BE2C (cell line): ENCODE measurements around the gene MAPK8IP1.
"Not testable (repeated sequence)": the region's sequence is repeated elsewhere in the genome, so short reads cannot be mapped to it uniquely, and the experiment has no call there.

ENCODE experiments used
- DNase-seq: peaks from one replicate; pipeline ENCODE4 v3.0.0-alpha.2; 2020
- H3K27me3 ChIP-seq: fragments of 250-450 bp; sonication (Bioruptor Pico); 2 replicates; pipeline ENCODE4 v1.5.1; 2020; ENCODE audit warnings: mild to moderate bottlenecking
- H3K36me3 ChIP-seq: fragments of 250-450 bp; sonication (Bioruptor Pico); 2 replicates; pipeline ENCODE4 v1.5.1; 2020; ENCODE audit warnings: mild to moderate bottlenecking
- H3K4me1 ChIP-seq: fragments of 250-450 bp; sonication (Bioruptor Pico); 2 replicates; pipeline ENCODE4 v1.5.1; 2020
- H3K4me3 ChIP-seq: 2 replicates; pipeline ENCODE4 v1.5.1; 2011; ENCODE audit warnings: low read depth, low read length
- H3K9me3 ChIP-seq: fragments of 250-450 bp; sonication (Bioruptor Pico); 2 replicates; pipeline ENCODE4 v1.5.1; 2020
- TF ChIP-seq, protein P1 (sequence below): IDR thresholded peaks from 2 replicates; pipeline ENCODE4 v1.5.1; 2012; ENCODE audit warnings: mild to moderate bottlenecking, low read depth, low read length

MAPK8IP1 gene

DNA sequence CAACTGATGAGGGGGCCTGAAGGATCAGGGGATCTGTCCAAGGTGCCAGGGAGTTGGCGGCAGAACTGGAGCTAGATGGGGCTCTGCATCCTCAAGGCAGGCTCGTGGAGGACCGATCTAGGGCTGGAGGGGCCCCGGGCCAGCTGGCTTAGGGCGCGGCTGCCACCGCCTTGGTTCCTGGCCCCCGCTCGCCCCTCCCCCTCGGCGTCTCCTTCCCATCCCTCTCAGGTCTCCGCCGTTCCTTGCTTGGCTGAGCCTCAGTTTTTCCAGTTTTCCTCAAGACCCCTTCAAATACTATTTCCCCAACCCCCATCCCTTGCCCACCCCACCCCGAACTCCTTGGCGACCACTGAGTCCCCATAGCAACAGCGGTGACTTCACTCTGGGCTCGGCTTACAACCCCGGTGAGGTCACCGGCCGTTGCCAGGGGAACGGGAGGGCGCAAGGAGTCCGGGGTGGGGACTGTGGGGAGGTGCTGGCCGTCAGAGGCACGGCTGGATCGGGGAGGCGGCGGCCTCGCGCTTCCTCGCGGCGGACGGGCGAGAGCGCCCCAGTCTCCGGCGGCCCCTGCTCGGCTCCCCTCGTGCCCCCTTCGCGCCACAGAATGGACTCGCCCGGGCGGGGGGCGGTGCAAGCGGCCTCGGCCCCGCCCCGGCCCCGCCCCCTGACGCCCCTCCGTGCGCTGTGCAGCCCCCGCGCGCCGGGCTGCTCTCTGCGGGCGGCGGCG, 14.2 kb downstream of the MAPK8IP1 start:
- Histone ChIP-seq H3K27me3 (no peaks in the 10 kb centered on the region), H3K9me3 (no peaks in the 10 kb centered on the region), H3K4me1 (peaks cover 27% of the 10 kb centered on the region), H3K4me3 (peak overlapping the region; percentile 42), H3K36me3 (peaks cover 22% of the 10 kb centered on the region)
- TF ChIP-seq, protein P1, sequence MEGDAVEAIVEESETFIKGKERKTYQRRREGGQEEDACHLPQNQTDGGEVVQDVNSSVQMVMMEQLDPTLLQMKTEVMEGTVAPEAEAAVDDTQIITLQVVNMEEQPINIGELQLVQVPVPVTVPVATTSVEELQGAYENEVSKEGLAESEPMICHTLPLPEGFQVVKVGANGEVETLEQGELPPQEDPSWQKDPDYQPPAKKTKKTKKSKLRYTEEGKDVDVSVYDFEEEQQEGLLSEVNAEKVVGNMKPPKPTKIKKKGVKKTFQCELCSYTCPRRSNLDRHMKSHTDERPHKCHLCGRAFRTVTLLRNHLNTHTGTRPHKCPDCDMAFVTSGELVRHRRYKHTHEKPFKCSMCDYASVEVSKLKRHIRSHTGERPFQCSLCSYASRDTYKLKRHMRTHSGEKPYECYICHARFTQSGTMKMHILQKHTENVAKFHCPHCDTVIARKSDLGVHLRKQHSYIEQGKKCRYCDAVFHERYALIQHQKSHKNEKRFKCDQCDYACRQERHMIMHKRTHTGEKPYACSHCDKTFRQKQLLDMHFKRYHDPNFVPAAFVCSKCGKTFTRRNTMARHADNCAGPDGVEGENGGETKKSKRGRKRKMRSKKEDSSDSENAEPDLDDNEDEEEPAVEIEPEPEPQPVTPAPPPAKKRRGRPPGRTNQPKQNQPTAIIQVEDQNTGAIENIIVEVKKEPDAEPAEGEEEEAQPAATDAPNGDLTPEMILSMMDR: no peak
- peak; percentile 93 for DNase-seq

DNA sequence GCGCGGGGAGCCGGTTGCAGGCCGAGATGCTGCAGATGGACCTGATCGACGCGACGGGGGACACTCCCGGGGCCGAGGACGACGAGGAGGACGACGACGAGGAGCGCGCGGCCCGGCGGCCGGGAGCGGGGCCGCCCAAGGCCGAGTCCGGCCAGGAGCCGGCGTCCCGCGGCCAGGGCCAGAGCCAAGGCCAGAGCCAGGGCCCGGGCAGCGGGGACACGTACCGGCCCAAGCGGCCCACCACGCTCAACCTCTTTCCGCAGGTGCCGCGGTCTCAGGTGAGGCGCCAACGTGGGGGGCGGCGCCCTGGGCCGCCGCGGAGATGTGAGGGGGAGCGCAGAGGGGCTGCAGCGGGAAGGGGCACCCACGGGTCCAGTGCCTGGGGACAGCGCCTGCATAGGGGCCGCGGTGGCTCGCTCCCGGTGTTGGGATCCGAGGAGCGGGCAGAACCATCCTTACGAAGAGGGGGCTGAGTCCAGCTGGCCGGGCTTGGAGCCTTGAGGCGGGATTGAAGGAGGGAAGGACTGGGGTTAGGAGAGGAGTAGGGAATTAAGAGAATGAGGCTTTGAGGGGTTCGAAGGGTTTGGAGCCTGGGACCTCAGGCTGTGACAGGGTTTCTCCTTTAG, 14.8 kb downstream of the MAPK8IP1 start:
- DNase-seq, H3K27me3 ChIP-seq, H3K9me3 ChIP-seq: not testable (repeated sequence)
- peaks cover 22% of the 10 kb centered on the region for H3K36me3 ChIP-seq
- peak overlapping the region; percentile 57 for H3K4me3 ChIP-seq
- peaks cover 27% of the 10 kb centered on the region for H3K4me1 ChIP-seq

DNA sequence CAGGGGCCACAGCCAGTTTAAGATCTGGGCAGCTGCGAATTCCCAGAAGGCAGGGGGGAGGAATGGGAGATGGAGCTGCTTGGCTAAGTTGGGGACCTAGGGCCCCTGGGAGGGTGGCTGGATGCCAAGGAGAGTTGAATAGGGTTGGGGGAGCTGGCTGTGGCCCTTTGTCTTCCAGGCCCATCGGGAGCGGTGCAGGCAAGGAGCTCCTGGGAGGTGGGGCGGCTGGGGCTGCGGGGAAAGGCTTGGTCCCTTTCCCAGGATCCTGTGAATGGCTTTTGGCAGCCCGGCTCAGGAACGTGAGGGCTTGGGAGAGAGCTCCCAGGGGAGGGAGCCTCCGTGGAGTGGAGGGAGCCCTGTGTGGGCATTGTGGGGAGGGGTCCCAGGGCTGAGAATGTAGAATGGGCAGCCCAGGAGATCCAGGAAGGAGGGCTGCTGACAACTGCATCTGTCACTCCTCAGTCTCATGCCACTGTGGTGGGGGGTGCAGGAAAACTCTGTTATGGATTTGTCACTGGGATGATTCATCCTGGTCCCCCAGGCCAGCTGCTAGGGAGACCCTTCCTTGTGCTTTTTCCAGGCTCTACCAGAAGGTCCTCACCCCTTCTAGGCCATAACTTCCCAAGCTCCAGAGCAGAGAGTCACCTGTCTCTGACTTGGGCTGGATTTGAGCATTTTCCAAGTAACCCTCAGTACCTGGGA, 15.6 kb downstream of the MAPK8IP1 start:
- H3K27me3 ChIP-seq: no peaks in the 10 kb centered on the region
- H3K4me3 ChIP-seq: peak overlapping the region; percentile 57
- no peaks in the 10 kb centered on the region for H3K9me3 ChIP-seq
- DNase-seq: no peak
- TF ChIP-seq, protein P1: no peak
- H3K36me3 ChIP-seq: peaks cover 22% of the 10 kb centered on the region
- peaks cover 23% of the 10 kb centered on the region for H3K4me1 ChIP-seq

DNA sequence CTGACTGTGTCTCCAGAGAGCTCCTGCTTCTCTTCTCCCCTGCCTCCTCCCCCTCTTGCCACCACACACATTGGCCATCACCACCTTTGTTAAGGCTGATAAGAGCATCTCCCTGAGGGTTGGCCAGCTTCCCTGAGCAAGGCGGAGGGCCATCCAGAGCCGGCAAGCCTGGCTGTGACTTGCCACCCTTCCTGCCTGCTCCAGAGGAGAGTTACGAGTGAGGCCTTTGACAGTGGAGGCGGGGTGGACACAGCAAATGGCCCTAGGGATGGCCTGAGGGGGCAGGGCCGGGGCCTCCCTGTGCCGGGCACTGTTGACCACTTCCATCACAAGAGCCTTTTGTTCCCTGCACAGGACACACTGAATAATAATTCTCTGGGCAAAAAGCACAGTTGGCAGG, 16.2 kb downstream of the MAPK8IP1 start:
- no peaks in the 10 kb centered on the region for H3K9me3 ChIP-seq
- no peak overlapping the region for H3K4me3 ChIP-seq
- H3K36me3 ChIP-seq: peaks cover 22% of the 10 kb centered on the region
- H3K4me1 ChIP-seq: peaks cover 20% of the 10 kb centered on the region
- TF ChIP-seq, protein P1: no peak
- no peak for DNase-seq
- H3K27me3 ChIP-seq: no peaks in the 10 kb centered on the region

DNA sequence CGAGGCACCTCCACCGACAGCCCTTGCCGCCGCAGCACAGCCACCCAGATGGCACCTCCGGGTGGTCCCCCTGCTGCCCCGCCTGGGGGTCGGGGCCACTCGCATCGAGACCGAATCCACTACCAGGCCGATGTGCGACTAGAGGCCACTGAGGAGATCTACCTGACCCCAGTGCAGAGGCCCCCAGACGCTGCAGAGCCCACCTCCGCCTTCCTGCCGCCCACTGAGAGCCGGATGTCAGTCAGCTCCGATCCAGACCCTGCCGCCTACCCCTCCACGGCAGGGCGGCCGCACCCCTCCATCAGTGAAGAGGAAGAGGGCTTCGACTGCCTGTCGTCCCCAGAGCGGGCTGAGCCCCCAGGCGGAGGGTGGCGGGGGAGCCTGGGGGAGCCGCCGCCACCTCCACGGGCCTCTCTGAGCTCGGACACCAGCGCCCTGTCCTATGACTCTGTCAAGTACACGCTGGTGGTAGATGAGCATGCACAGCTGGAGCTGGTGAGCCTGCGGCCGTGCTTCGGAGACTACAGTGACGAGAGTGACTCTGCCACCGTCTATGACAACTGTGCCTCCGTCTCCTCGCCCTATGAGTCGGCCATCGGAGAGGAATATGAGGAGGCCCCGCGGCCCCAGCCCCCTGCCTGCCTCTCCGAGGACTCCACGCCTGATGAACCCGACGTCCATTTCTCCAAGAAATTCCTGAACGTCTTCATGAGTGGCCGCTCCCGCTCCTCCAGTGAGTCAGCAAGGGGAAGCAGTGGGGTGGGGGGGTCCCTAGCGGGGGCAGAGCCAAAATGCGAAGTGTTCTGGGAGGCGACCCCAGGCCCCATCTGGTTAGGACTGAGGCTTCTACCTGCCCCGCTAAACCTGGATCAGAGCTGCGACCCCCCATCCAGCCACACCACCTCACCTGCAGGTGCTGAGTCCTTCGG, 17.3 kb downstream of the MAPK8IP1 start:
- Histone ChIP-seq H3K27me3 (no peaks in the 10 kb centered on the region), H3K4me3 (no peak overlapping the region), H3K9me3 (no peaks in the 10 kb centered on the region), H3K4me1 (peaks cover 12% of the 10 kb centered on the region), H3K36me3 (peaks cover 22% of the 10 kb centered on the region)
- DNase-seq: no peak
- TF ChIP-seq, protein P1: no peak

DNA sequence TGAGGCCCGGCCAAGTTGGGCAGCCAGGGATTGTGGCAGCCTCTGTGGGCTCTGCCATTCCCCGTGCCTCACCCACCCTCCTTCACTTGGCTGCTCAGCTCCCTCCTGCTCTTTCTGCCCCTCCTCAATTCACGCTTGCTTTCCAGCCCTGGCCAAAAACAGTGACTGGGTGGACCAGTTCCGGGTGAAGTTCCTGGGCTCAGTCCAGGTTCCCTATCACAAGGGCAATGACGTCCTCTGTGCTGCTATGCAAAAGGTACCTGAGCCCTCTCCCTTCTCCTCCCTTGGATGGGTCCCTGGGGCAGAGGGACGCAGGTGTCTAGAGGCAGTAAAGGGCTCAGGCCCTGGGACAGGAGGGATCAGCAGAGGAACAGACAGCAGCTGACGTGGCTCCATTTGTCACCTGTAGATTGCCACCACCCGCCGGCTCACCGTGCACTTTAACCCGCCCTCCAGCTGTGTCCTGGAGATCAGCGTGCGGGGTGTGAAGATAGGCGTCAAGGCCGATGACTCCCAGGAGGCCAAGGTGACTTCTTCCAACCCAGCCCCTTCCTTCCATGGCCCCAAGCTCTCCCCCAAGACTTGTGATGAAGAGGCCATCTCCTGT, 19.0 kb downstream of the MAPK8IP1 start:
- TF ChIP-seq, protein P1: no peak
- no peaks in the 10 kb centered on the region for H3K27me3 ChIP-seq
- no peak for DNase-seq
- peaks cover 22% of the 10 kb centered on the region for H3K36me3 ChIP-seq
- H3K4me1 ChIP-seq: no peaks in the 10 kb centered on the region
- H3K9me3 ChIP-seq: no peaks in the 10 kb centered on the region
- no peak overlapping the region for H3K4me3 ChIP-seq
